ENCODE data around the gene SMPD3. TPM values are rescaled to one million over a fixed set of nuclear protein-coding genes. Genes with fewer than 3 reads are reported as not detected.

SMPD3 gene
- polyA plus RNA-seq, 3 donors, result 0.67 to 1.1 (median 0.97) TPM

DNA sequence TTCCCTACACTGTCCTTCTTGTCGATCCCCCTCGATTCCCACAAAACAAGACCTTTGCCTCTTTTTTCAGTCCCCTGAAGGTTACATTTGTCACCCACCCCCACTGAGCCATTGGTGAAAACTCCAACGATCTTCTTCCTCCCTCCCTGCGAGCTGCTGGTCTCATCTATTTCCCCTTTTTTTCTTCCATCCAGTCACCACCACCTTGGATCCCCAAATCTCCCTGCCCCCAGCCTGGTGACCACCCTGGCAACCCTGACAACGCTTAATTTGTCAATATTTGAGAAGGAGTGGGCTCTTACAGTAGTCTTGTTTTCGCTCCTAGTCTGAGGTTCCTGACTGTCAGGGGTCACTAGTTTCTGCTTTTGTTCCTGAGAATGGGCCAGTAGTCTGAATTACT is 62.9 kb downstream of the SMPD3 start:
- DNase-seq (ENCODE audit: low read depth in 3 of 3, low spot score in 2 of 3), result no peak

DNA sequence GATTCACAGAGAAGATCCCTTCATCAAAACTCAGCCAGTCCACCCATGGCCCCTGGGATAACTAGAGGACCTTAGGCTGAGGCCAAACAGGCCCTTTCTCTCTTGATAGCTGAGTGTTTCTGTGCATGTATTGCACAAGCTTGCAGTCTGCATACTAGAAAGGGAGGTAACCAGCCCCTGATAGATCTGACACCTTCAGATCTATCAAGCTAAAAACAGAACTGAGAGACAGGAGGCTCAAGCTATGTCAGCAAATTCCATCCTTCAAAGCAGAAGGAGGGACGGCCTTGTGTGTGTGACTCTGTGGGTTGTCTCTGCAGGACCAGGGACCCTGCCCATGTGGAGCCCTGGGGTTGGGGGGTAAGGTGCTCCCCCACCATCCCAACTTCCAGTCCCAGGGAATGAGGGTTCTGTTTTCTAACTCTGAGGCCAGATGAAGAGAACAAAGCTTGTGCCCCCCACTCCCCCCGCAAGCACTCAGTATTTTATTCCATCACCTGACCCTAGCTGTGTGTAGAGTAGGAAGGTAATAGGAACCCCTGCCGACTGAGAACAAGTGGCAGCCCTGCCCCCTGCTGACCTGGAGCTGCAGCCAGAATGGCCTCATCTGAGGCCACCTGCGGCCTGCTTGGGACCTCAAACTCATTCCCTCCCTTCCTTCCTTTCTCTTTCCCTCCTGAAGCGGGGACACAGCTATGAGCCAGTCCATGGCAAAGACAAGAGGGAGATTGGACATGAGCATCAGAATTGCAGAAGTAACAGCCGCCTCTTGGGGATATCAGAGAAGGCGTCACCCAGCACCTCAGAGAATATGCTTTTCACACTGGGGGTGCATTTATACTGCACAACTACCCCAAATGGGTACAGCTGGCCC is 63.8 kb downstream of the SMPD3 start:
- DNase-seq (ENCODE audit: low read depth in 3 of 3, low spot score in 2 of 3), result no peak

DNA sequence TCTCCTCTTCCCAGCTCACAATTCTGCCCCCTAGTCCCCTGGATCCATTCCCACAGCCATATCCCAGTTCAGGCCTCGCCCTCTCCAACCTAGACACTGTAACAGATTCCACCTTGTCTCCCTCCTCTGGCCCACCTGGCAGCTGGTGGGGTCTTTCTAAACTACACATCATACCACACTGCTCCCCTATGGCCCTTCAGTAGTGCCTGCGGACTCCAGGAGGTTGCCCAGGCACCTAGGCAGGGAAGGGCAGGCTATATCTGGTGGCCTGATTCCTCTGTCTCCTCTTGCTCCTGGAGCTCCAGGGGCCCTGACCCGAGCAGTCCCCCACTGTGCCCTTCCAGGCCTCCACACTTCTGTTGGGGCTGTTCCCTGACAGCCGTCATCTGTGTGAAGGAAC is 64.5 kb downstream of the SMPD3 start:
- DNase-seq (ENCODE audit: low read depth in 3 of 3, low spot score in 2 of 3), result no peak

DNA sequence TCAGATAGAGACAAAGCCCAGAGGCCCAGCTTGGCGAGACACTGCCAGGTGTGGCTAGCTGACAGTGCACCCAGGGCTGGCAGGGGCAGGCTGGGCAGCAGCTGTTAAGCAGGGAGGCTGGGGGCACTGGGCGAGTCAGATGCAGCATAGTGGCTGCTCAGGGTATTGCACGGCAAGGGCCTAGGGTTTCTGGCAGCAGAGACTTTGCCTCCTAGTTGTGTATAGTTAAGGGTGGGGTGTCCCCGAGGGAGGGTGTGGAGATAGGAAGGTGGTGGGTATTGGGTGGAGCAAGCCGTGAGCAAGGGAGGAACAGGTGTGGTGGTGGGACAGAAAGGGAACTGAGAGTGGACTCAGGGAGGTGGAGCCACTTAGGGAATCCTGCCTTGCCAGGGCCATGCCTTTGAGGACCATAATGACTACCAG is 66.0 kb downstream of the SMPD3 start:
- no peak for DNase-seq (ENCODE audit: low read depth in 3 of 3, low spot score in 2 of 3)

DNA sequence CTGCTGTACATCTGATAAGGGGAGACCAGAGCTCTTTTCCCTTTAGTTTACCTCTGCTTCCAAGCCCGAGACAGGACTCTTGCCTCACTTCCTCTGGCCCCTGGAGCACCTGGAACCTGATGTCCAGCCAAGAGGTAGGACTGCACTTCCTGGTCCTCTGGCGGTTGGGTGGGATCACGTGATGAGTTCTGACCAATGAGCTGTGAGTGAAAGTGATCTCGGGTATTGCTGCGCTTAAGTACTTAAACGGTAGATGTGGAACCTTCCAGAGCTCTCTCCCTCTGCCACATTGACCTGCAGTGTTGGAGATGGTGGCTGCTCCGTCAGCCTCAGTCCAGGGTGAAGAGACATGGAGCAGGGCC is 67.0 kb downstream of the SMPD3 start:
- no peak for DNase-seq (ENCODE audit: low read depth in 3 of 3, low spot score in 2 of 3)

DNA sequence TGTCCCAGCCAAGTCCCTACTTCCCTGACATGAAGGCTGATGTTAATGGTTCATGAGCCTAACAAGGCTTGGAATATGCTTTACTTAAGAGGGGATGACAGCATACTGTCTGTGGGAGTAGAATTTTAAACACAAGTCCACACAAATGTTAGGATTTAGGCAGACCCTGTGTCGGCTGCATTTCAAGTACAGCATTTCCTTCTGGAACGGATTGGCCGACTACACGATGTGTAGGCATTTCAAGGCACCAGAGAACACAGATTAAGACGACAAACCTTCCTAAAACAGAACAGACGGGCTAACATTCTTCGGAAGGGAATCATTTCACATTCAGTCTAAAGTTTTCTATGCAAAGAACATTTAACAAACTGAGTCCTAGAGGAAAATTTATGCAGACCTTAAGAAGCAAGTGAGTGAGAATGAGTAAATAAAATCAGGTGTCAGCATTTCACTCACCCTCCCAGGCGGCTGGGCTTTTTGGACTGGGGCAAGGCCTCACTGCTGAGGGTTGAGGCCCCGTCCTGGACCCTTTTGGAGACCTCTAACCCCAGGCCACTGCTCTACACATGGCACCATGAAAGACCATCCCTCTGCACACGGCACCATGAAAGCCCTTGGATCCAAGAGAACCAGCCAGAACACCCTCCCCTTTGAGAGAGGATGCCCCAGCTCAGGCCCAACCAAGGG is 67.5 kb downstream of the SMPD3 start:
- DNase-seq (ENCODE audit: low read depth in 3 of 3, low spot score in 2 of 3), result no peak

DNA sequence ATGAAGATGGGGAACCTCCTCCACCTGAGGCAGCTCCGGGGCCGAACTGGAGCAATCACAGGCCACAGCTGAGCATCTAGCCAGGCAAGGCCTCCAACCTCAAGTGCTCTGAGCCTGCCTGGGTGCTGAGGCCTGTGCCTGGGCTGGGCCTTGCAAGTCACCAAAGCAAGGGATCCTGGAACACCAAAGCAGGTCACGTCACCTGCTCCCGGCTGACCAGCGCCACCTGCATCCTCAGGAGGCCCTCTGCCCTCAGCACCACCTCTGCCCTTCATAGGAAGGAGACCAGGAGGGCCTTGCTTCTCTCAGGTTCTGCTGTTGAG is 68.0 kb downstream of the SMPD3 start:
- DNase-seq (ENCODE audit: low read depth in 3 of 3, low spot score in 2 of 3), result no peak

DNA sequence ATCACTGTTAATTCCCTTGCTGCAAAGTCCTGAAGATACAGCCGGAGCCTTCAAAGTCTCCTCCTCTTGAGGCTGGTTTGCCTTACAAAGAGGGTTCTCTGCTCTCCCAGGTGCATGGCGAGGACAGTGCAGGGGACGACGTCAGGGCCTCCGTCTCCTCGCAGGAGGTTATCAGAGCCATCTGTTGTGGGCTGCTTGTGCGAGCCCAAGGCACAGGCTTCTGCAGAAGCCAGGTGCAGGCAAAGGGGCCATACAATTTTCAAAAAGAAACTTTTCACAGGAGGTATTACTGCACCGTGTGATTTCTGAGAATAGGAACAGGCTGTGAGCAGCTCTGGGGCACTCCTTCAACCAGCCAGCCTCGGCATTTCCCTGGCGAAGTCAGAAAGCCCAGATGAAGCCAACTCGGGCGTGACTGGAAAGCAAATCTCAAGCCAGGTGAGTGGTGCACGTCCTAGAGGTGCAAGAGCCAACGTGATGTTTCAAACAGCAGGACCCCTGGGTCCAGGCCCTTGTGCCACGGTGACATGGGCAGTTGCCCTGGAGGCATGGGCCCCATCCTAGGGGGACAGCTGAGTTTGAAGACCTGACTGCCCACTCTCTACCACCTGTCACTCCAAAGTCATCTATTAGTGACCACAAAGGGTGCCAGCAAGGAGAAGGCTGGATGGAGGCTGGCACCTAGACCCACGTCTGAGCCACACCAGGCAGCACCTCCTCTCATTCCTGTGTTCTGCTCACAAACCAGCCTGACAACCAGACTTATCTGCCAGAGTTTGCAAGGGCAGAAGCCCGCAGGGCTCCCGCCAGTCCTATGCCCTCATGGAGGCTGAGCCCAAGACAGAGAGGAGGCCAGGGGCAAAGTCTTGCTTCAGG is 68.6 kb downstream of the SMPD3 start:
- no peak for DNase-seq (ENCODE audit: low read depth in 3 of 3, low spot score in 2 of 3)

DNA sequence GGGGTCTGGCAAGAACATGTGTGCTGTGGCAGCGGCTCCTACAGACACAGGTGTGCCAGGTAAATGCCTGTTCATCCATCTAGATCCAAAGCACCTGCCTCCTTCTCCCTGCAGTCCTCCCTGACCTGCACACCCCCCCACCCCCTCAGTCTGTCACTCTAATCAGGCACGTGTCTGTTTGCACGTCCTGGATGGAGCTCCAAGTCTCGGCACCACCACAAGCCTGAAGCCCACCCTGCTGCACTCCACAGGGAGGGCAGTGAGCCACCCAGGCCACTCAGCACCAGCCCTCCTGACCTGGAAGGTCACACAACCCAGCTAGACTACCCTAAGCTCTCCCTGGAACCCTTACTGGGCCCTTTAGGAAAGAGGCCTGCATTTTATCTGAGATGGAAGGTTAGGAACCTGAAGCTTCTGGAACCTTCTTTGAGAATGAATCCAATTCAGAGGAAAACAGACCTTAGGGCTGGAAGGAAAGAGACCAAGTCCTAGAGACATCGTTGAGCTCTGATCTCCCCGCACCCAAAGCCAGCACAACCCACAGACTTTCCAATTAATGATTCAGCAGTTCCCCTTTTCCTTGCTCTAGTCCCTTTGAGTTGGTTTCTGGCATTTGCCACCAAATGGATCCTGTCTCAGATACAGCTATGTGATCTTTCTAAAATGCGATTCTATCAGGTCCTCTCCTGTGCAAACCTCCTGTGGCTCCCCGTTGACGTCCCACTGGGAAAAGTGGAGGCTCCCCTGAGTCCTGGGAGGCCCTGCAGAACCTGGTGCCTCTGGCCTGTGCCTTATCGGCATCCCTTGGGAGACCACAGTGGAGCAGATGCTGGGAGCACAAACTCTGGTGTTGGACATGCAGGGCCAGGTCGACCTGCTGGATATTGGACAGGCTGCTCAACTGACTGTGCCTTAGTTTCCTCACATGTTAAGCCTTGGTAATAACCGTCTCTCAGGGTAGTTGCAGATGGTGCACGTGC is 69.6 kb downstream of the SMPD3 start:
- no peak for DNase-seq (ENCODE audit: low read depth in 3 of 3, low spot score in 2 of 3)

DNA sequence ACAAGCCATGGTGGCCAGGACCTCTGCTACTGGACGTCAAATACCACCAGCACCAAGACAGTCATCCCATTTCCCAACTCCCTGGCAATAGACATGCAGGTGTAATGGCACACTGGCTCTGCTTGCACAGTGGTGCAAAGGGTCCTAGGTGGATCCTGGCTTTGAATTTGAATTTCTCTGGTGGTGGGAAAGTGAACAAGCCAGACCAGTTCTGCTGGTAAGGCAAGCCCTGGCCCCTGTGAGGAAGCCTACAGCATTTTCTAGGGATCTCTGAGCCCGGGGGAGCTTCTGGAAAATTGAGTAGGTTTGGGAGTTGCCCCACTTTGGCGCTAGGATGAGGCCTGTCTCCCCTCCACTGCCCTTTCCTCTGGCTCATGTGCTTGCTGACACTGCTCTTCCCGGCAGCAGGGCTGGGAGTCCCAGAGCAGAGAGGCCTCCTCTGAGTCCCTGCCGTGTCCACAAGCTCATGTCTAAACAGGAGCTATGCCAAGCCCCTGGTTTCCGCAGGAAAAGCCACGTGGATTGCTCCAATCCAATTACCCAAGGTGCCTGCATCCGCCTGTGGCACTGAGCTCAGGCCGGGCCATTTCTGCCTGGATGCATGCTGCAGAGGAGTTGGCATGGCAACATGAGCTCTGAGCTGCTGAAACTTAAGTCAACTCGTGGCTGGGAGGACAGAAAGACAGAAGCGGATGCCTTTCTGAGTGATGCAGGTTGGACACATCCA is 70.5 kb downstream of the SMPD3 start:
- DNase-seq (ENCODE audit: low read depth in 3 of 3, low spot score in 2 of 3), result no peak

DNA sequence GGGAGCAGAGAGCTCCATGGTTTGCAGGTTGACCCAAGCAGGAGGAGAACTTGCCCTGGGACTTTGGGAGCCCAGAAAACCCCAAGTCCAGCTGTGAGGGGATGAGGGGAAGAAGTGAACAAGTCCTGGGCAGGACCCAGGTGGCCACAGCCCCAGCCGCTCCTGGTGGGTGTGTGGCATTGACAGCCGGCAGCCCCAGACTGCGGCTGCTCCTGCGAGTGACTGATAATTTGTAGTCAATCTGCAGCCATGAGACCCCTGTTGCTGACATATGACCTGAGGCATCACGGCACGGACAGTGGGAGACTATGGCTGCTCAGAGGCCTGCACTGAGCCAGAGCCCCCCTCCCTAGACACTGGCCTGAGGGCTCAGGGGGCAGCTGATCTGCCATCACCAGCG is 71.1 kb downstream of the SMPD3 start:
- no peak for DNase-seq (ENCODE audit: low read depth in 3 of 3, low spot score in 2 of 3)

DNA sequence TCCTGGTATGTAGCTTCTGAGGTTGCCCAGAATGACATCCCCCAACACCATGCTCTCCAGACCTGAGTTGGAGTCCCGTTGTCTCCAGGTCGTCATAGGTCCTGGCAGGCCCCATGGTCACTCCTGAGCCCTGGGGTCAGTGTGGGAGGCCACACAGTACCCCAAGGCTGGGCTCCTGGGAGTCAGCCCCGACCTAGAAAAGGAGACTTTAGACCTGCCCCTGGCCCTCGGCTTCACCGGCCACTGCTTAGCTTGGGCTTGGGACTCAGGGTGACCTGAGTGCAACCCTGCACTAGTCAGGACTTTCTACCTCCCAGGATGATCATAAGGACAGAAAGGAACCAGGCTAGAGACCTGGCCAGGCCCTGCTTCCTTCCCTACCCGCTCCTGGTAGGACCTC is 71.7 kb downstream of the SMPD3 start:
- DNase-seq (ENCODE audit: low read depth in 3 of 3, low spot score in 2 of 3), result no peak

DNA sequence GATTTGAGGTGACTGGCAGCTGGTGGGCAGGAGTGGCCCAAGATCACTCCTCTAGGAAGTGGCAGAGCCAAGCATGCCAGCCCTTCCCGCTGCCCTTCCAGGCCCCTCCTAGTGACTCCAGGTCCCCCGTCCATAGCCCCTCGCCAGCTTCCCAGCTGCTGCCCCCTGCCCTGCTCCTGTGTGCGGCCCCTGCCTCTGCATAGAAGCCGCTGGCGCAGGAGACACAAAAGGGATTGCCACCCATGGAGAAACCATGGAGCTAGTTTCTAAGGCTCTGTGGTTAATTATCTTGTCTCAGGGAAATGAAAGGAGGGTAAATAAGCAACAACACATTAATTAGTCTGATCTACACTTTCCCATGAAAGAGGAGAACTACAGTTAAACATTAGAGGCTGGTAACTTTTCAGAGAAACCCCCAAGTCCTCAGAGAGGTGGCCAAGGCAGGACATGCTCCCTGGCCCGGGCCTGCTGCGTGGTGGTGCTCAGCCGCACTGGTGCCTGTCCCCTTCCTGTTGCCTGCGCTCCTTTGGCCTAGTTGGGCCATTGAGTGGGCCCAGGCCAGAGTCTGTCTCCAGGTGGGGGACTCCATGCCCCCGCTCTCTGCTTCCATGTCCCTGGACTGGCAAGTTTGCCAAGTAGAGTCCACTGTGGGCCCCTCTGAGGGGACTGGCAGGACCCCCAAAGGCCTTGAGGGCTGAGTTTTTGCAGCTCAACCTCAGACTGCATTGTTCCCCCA is 72.3 kb downstream of the SMPD3 start:
- DNase-seq (ENCODE audit: low read depth in 3 of 3, low spot score in 2 of 3), result no peak

DNA sequence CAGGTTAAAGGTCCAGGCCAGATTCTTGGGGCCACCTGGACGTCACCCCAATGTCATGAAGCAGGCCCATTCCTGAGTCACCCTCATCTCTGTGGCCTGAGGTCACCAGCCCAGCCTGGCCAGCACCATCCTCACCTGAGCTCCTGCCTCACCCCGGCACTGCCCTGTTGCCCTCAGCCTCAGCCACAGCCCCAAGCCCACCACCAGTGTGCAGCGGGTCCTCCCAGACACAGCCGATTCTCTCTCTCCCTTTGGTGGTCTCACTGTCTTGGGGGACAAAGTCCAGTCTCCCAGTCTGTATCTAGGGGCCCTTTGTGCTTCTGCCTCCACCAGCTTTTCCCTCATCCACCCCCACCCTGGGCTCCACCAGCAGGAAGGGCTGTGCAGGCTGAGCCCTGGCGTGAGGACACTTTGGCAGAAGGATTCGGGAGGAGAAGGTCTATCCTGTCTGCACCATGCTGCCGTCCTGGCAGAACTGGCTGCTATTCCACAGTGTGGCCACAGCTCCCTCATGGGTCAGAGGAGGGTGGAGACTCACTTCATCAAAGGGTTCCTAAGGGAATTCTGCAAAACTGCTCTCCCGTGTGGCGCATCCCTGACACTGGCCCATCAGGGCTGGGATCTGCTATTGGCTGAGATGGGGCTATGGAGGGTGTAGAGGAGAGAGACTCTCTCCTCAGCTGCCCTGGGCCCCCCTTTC is 73.2 kb downstream of the SMPD3 start:
- DNase-seq (ENCODE audit: low read depth in 3 of 3, low spot score in 2 of 3), result no peak

DNA sequence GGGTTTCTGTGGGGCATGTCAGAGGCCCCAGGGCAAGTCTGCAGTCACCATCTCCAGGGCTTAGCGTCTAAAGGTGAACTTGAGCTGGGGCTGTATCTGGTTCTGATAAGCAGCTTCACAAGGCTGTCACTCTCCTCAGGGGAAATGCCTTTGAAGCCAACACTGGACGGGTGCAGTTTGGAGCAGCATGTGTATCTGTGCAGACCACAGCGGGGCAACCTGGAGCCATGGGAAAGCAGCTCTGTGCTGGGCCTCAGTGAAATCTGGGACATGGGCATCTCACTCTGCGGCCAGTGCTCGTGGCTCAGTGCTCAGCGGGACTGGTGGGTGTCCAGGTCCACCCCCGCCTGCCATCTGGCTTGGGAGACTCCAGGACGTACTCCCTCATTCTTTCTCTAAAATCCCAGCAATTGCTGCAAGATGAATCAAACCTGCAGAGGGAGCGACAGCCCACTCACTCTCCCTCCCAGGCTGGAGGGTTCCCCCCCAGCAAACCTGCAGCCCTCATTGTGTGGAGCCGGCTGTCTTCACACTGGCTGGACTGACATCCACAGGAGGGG is 74.0 kb downstream of the SMPD3 start:
- no peak for DNase-seq (ENCODE audit: low read depth in 3 of 3, low spot score in 2 of 3)

DNA sequence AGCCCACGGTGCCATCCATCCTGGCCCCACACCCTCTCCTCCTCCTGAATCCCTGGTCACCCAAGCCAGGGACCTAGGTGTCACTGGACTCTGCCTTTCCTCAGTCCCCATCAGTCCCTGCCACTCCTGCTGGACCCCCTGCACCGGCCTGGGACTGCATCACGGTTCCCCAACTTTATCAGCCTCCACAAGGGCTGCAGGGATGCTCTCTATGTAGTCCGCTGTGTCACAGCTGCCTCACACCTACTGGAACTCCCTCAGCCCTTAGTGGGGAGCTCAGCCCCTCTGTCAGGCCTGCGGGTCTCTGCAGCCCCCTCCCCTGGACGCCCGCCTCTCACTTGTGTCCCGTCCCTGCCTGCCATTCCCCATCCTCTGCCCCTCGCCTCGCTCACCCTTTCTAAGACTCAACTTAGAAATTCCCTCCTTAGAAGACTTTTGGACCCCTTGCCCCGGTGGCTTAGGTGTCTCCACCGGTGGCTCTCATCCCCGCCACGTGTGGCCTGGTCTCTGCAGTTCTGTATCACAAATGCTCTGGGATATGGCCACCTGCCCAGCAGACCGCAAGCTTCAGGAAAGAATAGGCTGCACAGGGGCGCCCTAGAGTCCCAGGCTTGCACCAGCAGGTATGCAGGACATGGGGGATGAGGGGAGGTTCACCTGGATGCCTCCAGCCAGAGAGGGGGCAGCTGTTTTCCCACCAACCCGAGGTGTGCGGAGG is 74.6 kb downstream of the SMPD3 start:
- DNase-seq (ENCODE audit: low read depth in 3 of 3, low spot score in 2 of 3), result no peak

DNA sequence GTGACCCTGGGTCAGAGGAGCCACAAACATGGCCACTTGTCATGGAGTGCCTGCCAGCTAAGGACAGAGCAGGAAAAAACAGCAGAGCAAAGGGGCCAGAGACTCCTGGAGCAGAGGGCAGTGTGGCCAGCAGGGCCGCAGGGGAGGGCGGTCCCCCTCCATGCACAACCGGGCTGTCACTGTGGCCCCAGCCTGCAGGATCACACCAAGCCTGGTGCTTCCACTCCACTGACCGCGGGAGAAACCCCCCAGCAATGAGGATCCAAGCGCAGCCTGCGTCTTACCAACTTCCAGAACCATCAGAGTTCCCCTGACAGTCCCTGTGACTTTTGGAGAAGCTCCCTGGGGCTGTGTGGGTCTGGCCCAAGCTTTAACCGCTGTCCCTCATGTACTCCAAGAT is 75.5 kb downstream of the SMPD3 start:
- DNase-seq (ENCODE audit: low read depth in 3 of 3, low spot score in 2 of 3), result no peak

DNA sequence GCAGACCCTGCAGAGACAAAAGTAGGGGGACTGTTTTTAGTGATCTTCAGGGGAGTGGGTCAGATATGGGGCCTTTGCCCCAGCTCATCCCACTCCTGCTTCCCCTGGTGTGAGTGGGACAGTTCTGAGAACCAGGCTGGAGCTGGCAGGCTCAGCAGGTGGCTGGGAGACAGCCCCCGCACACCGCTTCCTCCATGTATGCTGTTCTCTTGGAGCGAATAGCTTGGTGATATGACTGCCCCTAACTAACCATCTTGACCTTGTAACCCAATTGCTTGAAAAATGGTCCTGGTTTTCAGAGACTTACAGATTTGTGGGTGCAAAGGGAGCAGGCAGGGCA is 76.0 kb downstream of the SMPD3 start:
- no peak for DNase-seq (ENCODE audit: low read depth in 3 of 3, low spot score in 2 of 3)
